Esophagus muscularis mucosa (tissue), 4 donors: ENCODE data around the gene OR4K5.

Source experiments
- CTCF ChIP-seq, 3 experiments: fragments of 200-600 bp in 2 of 3; fragments of 450-650 bp in 1 of 3; sonication (generic) in 2 of 3; IDR thresholded peaks; one replicate each; pipeline ENCODE4 v1.5.1; 2017 to 2019; ENCODE audit warnings: antibody characterized with exemption in 3 of 3, mild to moderate bottlenecking in 2 of 3, moderate library complexity in 1 of 3
- EP300 ChIP-seq: sonication (generic); formaldehyde crosslinking; IDR thresholded peaks from one replicate; pipeline ENCODE4 v1.6.1; 2017; ENCODE audit warnings: antibody characterized with exemption
- POLR2A ChIP-seq: fragments of 450-650 bp; IDR thresholded peaks from one replicate; pipeline ENCODE4 v1.6.1; 2017; ENCODE audit warnings: antibody characterized with exemption, moderate library complexity, mild to moderate bottlenecking, low read depth
- POLR2AphosphoS5 ChIP-seq, 2 donors: sonication (generic); formaldehyde crosslinking; IDR thresholded peaks; one replicate each; pipeline ENCODE4 v1.6.1; 2017; ENCODE audit warnings: antibody characterized with exemption in 2 of 2

- no peak for TF ChIP-seq CTCF (IDR thresholded peaks at IDR 0.05)
- no peak for TF ChIP-seq POLR2AphosphoS5 (IDR thresholded peaks at IDR 0.05)
- TF ChIP-seq POLR2A, result no peak
- no peak for TF ChIP-seq EP300
These were observed 25.1 kb upstream of the OR4K5 start for GRCh38 chr14:19895282-19895681.
